ENCODE measurements around the gene MCF2L2. TPM values are rescaled to one million over a fixed set of nuclear protein-coding genes. Genes with fewer than 3 reads are reported as not detected.

MCF2L2 gene
- total RNA-seq, 1 experiment from 2014 or later = 3.4 TPM

DNA sequence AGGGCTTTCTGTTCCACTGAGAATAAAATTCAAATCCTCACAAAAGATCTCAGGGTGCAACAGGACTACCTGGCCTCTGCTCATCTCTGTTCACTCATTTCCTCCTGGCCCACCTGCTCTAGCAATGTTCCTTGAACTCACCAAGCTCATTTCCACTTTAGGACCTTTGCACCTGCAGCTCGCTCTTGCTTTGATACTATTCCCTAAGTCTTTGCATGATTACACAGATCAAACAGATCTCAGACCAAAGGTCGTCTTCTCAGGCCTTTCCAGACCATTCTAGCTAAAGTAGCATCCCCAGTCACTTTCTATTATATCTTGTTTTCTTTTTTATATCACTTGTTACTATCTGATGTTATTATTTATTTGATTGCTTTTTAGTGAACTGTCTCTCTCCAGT, 120.7 kb downstream of the MCF2L2 start:
- TF ChIP-seq, protein P1, sequence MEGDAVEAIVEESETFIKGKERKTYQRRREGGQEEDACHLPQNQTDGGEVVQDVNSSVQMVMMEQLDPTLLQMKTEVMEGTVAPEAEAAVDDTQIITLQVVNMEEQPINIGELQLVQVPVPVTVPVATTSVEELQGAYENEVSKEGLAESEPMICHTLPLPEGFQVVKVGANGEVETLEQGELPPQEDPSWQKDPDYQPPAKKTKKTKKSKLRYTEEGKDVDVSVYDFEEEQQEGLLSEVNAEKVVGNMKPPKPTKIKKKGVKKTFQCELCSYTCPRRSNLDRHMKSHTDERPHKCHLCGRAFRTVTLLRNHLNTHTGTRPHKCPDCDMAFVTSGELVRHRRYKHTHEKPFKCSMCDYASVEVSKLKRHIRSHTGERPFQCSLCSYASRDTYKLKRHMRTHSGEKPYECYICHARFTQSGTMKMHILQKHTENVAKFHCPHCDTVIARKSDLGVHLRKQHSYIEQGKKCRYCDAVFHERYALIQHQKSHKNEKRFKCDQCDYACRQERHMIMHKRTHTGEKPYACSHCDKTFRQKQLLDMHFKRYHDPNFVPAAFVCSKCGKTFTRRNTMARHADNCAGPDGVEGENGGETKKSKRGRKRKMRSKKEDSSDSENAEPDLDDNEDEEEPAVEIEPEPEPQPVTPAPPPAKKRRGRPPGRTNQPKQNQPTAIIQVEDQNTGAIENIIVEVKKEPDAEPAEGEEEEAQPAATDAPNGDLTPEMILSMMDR (IDR thresholded peaks at IDR 0.05; ENCODE audit: unreplicated experiment) = no peak
- intact Hi-C loops (cut with micrococcal nuclease) = no loop called here
- Mint-ChIP-seq H3K27me3 (ENCODE audit: insufficient read depth, unreplicated experiment) (no peaks in the 10 kb centered on the region), H3K9me3 (ENCODE audit: unreplicated experiment) (no peaks in the 10 kb centered on the region), H3K27ac (ENCODE audit: low read depth, unreplicated experiment) (no peak overlapping the region), H3K36me3 (ENCODE audit: insufficient read depth, unreplicated experiment) (peaks cover 4% of the 10 kb centered on the region), H3K4me1 (ENCODE audit: insufficient read depth, unreplicated experiment) (peaks cover 11% of the 10 kb centered on the region), H3K4me3 (ENCODE audit: unreplicated experiment) (no peak overlapping the region)
- DNase-seq (ENCODE audit: unreplicated experiment) = no peak
- BruUV-seq (replicated peaks) = no TSS peak
- ChIA-PET CTCF (no interaction called here), POLR2A (interaction anchor here (0.6 to 1.3 kb wide), 4 partner anchors 10 to 63 kb away, joined by 3 to 5 read pairs (median 3); no protein-coding TSS in a partner anchor)

DNA sequence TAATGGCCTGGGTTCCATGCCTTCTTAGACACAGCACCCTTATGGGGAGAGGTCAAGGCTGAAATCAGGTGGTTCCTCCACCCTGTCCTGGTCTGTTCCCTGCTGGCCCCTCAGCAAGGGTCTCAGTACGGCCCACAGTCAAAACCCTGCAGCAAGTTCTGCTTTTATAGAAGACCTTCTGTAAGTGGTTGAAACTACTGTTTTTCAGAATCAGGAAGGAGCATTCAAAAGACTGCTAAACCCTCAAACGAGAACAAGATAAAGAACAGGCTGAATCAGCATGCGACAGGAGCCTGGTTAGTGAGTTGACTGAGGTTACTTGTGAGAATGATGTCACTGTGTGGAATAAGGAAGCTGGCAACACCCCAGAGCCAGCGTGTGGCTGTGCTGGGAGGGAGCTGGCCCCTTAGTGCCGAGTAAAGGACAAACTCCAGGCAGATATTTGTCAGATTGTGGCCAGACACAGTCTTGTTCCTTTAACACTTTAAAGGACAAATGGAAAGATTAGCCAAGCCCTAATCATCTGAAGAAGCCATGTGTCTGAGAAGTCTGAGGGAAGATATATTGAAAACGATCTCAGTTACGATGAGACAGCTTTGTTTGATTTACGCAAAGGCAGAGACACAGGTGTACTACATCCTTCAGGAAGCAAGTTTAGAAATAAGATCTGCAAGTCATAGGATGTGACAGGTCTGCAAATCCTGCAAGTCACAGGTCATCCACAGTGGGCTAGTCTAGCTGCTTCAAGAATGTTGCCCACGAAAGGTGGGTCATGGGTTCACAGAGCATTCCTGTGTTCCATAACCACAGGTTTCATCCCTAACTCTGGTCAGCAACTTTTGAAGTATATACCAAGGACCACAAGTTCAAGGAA, 121.4 kb downstream of the MCF2L2 start:
- H3K36me3 Mint-ChIP-seq (ENCODE audit: insufficient read depth, unreplicated experiment) = peaks cover 4% of the 10 kb centered on the region
- no peak for DNase-seq (ENCODE audit: unreplicated experiment)
- TF ChIP-seq, protein P1 (IDR thresholded peaks at IDR 0.05; ENCODE audit: unreplicated experiment) = no peak
- POLR2A ChIA-PET = interaction anchor here (0.8 to 1.0 kb wide), 2 partner anchors 15 to 18 kb away, joined by 3 to 5 read pairs; no protein-coding TSS in a partner anchor
- H3K4me3 Mint-ChIP-seq (ENCODE audit: unreplicated experiment) = no peak overlapping the region
- CTCF ChIA-PET = interaction anchor here (0.7 kb wide), 1 partner anchor 63 kb away, joined by 3 read pairs; no protein-coding TSS in a partner anchor
- H3K4me1 Mint-ChIP-seq (ENCODE audit: insufficient read depth, unreplicated experiment) = peaks cover 11% of the 10 kb centered on the region
- H3K27ac Mint-ChIP-seq (ENCODE audit: low read depth, unreplicated experiment) = no peak overlapping the region
- H3K27me3 Mint-ChIP-seq (ENCODE audit: insufficient read depth, unreplicated experiment) = no peaks in the 10 kb centered on the region
- H3K9me3 Mint-ChIP-seq (ENCODE audit: unreplicated experiment) = no peaks in the 10 kb centered on the region
- no TSS peak for BruUV-seq (replicated peaks)
- intact Hi-C loops (cut with micrococcal nuclease) = no loop called here

DNA sequence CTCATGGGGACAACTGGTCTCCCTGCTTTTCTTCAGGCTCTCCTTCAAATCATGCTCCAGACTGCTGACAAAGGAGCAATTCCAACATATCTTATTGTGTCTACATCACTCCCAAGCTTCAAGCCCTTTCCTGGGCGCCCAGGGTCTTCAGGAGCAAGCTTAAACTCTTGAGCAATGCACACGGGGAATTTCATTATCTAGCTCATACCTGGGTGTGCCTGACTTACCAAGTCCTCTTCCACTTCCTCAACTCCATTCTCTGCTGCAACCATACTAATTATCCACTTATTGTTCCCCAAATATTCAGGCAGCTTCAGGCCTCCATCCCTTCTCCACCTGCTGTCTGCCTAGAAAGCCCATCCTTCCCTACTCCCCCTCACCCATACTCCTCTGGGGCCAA, 124.7 kb downstream of the MCF2L2 start:
- CTCF ChIA-PET = interaction anchor here (0.7 kb wide), 2 partner anchors 12 to 20 kb away, joined by 3 read pairs; no protein-coding TSS in a partner anchor
- POLR2A ChIA-PET = interaction anchor here (0.7 to 2.6 kb wide), 4 partner anchors 12 to 79 kb away, joined by 3 to 7 read pairs (median 4); no protein-coding TSS in a partner anchor

More for the DNA sequence above, 124.7 kb downstream of the MCF2L2 start:
- H3K27ac Mint-ChIP-seq (ENCODE audit: low read depth, unreplicated experiment) = no peak overlapping the region
- no peak overlapping the region for H3K4me3 Mint-ChIP-seq (ENCODE audit: unreplicated experiment)
- H3K27me3 Mint-ChIP-seq (ENCODE audit: insufficient read depth, unreplicated experiment) = no peaks in the 10 kb centered on the region
- intact Hi-C loops (cut with micrococcal nuclease) = no loop called here
- DNase-seq (ENCODE audit: unreplicated experiment) = no peak
- H3K4me1 Mint-ChIP-seq (ENCODE audit: insufficient read depth, unreplicated experiment) = peaks cover 24% of the 10 kb centered on the region
- H3K9me3 Mint-ChIP-seq (ENCODE audit: unreplicated experiment) = no peaks in the 10 kb centered on the region
- no TSS peak for BruUV-seq (replicated peaks)
- TF ChIP-seq, protein P1 (IDR thresholded peaks at IDR 0.05; ENCODE audit: unreplicated experiment) = no peak
- H3K36me3 Mint-ChIP-seq (ENCODE audit: insufficient read depth, unreplicated experiment) = peaks cover 9% of the 10 kb centered on the region
